Measurements from ENCODE around the gene GGTLC1.

Gene GGTLC1

DNA sequence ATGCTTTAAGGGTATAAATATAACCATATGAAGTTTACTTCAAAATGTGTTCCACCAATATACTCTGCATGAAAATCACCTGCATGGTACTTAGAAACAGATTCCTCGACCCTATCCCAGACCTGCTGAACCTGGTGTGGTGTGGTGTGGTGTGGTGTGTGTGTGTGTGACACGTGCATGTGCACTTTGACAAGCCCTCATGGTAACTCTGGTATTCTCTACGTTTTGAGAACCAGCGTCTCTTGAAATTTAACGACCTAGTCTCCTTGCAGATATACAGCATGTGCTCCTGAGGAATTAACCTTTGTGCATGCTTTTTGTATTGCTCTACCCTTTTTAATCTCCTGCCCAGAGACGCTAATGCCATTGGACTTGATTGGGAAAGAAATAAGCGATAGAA is 29.5 kb downstream of the GGTLC1 start:
- no peak for DNase-seq

DNA sequence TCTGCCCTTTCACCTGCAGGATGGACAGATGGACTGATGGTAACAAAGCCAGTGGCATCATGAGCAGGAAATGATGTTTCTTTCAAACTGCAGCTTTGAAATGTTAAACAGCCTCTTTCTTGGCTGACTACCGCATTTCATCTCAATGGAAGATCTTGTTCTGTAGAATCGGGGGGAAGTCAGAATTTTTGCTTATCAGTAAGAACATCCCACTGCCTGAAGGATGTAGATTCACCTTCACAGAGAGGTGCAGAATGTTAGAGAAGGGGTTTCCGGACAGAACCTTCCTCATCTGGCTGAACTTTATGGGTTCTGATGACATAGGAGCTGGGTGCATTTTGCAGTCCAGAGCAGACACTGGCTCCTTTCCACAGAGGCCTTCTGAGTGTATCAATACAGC is 32.7 kb downstream of the GGTLC1 start:
- no peak for DNase-seq

DNA sequence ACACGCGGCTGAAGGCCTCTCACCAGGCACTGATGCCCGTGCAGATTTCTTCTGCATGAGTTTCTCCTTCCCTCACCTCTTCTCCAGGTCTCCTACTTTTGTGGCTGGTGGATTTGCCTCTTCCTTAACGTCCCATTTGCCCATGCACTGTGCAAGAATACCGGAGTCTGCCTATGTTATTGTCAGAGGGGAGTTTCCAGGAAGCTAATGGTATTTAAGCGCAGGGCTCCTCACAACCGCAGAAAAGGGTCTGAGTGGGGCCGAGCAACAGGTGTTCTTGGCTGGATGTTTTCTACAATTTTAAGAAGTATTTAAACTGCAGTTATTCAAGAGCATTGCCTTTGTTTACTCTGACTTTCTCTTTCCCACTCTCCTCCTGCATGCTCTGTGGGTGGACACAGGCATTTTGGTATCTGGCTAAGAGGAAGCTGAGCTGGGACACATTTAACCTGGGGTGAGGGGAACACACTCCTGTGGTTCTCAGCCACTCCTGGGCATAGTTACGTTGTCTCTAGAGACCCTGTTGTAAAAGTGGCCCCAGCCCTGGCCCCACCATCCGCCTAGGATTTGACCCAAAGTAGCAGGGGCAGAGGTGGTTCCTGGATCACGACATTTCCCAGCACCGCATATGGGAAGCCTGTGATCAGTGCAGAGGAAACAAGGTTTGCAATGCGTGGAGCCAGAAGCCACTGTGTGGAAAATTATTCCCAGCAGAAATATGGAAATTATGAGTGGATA is 34.4 kb downstream of the GGTLC1 start:
- no peak for DNase-seq

DNA sequence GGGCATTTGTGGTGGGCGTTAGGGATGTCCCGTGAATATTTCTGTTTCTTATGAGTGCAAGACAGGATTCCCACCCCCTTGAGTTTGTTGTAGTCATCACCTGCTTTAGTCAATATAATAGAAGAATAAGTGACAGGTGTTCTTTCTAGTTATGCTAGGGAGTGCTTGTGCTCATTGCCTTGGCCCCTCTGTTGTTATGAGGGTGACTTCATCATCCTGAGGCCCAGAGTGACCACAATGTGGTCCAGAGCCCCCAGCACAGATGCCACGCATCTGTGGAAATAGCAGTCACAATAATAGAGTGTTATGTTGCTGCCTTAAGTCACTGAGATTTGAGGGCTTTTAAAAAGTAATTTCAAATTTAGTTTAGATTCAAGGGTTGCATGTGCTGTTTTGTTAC is 42.4 kb downstream of the GGTLC1 start:
- DNase-seq = no peak

DNA sequence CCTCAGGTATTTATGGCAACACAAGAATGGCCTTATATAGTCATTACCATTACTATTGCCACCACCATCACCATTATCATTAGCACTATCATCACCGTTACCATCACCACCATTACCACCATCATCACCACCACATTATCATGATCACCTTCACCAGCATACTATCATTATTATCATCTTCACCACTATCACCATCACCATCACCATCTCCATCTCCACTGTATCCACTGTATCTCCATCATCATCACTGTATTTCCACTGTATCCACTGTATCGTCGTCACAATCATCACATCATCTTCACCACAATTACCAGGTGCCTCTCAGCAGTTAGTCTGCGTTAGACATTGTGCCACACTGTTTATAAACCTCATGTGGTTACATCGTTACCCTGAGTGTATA is 45.3 kb downstream of the GGTLC1 start:
- no peak for DNase-seq

DNA sequence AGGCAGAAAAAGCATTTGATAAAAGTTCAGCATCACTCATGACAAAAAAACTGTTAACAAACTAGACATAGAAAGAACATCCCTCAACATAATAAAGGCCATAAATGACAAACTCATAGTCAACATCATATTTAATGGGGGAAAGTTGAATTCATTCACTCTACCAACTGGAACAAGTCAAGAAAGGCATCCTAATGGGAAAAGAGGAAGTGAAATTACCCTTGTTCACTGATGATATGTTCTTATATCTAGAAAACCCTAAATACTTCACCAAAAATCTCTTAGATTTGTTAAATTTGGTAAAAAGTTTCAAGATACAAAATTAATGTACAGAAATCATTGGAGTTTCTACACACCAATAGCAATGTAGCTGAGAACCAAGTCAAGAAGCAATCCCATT is 48.9 kb downstream of the GGTLC1 start:
- DNase-seq = no peak

DNA sequence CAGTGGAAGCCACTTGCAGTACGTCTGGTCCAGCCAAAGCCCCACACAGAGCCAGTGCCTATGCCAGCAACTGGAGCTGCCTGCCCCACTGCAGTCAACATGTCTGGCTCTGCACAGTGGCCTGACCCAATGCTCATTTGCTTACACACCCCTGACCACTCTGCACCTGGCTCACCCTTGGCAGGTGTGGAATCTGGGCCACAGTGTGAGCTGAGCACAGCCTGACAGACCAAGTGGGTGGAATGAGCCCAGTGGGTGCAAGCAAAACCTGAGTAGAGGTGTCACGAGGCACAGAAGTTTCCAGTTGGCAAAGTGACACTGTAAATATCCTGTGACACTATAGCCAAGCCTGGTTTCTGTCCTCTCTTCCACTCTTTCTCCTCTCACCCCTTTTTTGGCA is 49.5 kb downstream of the GGTLC1 start:
- no peak for DNase-seq

DNA sequence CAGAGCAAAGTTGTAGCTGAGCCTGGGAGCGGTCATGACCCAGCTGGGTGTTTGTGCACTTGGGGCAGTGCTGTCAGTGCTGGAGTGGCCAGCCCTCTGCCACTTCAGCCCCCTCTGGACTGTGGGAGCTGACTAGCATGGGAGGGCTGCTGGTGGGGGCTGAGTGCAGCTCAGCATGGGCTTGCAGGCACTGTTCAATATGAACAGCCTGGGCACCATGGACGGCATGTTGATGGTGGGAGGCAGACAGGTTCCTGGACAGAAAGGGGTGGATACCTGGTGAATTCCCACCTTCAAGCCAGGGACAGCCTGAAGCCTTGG is 50.5 kb downstream of the GGTLC1 start:
- no peak for DNase-seq

DNA sequence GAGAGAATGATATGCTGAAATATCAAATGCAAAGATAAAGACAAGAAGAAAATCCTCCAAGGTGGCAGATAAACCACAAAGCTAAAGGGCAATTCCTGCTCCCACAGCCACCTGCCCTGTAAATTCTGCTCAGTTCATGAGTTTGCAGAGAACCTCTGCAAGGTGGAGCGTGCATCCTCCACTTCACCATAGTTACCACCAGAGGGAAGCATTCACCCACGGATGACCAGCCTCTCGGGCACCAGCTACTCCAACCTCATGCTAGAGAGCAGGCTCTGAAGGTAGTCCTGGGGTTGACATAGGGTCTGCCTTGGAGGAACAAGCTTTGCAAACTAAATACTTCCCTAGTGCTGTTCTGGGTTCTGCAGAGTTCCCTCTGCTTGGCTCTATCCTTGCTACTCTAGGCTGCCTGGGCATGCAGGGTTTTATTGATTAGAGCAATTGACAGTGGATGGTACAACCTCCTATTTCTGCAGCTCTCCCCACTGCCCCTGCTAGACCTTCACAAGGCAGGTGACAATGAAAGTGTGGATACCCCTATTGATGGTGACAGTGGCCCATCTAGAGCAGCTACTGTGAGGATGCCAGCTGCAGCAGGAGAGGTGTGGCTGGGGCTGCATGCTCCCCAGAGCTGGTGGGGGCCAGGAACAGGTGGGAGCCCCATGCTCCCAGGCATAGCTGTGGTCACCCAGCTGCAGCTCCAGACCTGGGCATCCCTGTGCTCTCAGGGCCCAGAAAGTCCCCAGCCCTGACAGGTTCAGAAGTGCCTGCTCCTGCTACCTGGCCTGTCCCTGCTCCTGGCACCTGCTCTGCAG is 51.1 kb downstream of the GGTLC1 start:
- peak; percentile 35 for DNase-seq

Data from NCI-H1092 treated with DMSO at 0.1 percent for 48 hours (cell line).